AG10803 (cell line): ENCODE measurements around the gene IL5.
A peak's percentile ranks its signal among the peaks of the same experiment; 100 is the strongest.
"Not testable (repeated sequence)": the region's sequence is repeated elsewhere in the genome, so short reads cannot be mapped to it uniquely, and the experiment has no call there.

Experiments used
- DNase-seq: peaks from one replicate; pipeline ENCODE4 v3.0.0; 2010; ENCODE audit warnings: low read depth
- H3K4me3 ChIP-seq: 2 replicates; pipeline ENCODE4 v1.5.1; 2011; ENCODE audit warnings: mild to moderate bottlenecking, low read length, control low read depth
- CTCF ChIP-seq: conservative IDR thresholded peaks from 2 replicates; pipeline ENCODE4 v1.5.1; 2011; ENCODE audit warnings: mild to moderate bottlenecking, low read length, control low read depth, inconsistent platforms

The IL5 gene

GRCh38 chr5:132528021-132528420 is 15.3 kb downstream of the IL5 start:
- DNase-seq: no peak
- no peak for TF ChIP-seq CTCF

GRCh38 chr5:132526974-132527564 is 16.3 kb downstream of the IL5 start:
- no peak overlapping the region for H3K4me3 ChIP-seq
- no peak for TF ChIP-seq CTCF
- no peak for DNase-seq

More at GRCh38 chr5:132528021-132528420, 15.3 kb downstream of the IL5 start:
- H3K4me3 ChIP-seq: no peak overlapping the region

DNA sequence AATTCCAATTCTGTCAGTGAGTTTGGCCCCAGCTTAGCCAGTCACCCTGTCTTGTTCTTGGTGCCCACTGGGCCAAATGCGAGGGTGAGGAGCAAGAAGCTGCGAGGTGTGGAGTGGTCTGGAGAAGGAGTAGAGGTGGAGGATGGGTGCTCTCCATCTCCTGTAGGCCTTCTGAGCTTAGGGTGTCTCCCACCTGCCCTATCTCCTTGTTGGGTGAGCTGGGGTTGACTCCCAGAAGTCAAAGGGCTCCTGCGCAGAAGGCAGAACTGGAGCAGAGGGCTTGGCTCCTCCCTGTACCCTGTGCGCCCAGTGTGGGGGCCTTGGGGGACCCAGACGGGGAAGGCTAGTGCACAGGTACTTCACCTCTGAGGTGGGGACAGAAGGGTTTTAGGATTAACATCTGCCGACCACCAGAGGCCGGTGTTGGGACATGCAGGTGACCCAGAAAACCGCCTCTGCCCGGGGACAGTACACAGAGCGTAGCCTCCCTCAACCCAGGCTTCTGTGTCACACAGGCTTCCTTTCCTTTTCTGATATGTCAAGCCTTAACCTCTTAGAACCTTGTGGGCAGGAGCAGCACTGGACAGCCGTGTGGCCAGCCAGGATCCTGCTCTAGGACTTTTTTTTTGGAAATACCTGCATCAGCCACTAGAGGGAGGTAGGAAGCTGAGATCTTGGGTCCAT is 16.9 kb downstream of the IL5 start:
- TF ChIP-seq CTCF: peak; percentile 82
- H3K4me3 ChIP-seq: no peak overlapping the region
- peak; percentile 41 for DNase-seq

GRCh38 chr5:132525299-132525724 is 18.0 kb downstream of the IL5 start:
- TF ChIP-seq CTCF: no peak
- no peak overlapping the region for H3K4me3 ChIP-seq
- peak; percentile 26 for DNase-seq

- not testable (repeated sequence) for H3K4me3 ChIP-seq, DNase-seq
Observed at GRCh38 chr5:132524877-132525276, 18.4 kb downstream of the IL5 start.

- not testable (repeated sequence) for DNase-seq, H3K4me3 ChIP-seq
Observed at GRCh38 chr5:132522067-132522466, 21.3 kb downstream of the IL5 start.

GRCh38 chr5:132513618-132514336 is 29.5 kb downstream of the IL5 start:
- not testable (repeated sequence) for H3K4me3 ChIP-seq, DNase-seq

DNA sequence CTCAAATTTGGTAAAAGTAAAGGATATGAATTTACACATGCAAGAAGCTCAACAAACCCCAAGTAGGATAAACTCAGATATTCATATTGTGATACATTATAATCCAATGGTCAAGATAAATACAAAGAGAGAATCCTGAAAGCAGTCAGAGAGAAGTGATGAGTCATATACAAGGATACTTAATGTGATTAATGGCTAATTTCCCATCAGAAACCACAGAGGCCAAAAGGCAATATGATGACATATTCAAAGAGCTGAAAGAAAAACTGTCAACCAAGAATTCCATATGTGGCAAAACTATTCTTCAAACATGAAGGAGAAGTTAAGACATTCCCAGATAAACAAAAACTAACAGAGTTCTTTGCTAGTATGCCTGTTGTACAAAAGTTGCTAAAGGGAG is 33.2 kb downstream of the IL5 start:
- H3K4me3 ChIP-seq: no peak overlapping the region
- DNase-seq: peak; percentile 84
- no peak for TF ChIP-seq CTCF
